ENCODE data around the gene ALDH6A1.
"Not testable (repeated sequence)": the region's sequence is repeated elsewhere in the genome, so short reads cannot be mapped to it uniquely, and the experiment has no call there.

The ALDH6A1 gene

DNA sequence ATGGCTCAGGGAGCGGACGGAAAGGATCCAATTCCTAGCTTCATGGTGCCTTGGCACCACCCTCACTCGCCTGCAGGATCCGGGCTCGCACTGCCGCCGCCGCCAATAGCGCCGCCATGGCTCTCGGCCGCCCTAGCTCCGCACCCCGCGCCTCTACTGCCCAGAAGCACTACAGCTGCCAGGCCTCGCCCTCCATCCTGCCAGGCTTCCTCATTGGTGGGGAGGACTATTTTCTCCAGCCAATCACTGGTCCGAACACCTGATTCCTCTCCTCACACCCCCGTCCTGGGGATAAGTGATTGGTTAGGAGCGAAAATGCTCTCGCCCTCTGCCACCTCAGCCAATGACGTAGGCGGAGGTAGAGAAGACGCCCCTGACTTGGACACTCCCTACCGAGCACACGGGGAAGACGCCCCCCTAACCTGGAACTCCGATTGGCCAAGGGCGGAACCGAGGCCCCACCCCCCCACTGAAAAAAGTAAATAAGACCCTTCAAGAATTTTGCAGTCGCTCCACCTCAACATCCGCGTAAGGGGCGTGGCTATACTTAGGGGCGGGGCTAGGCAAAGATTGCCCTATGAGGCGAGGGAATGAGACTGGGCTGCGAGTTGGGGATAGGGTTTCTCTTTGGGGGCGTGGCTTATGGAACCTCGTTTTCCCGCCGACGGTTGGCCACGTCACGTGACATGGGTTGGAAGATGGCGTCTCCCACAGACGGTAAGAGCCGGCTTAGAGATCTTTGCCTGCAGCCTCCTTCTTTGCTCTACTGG, at the start of gene ALDH6A1, which contains the start of gene LIN52:
Gene ALDH6A1, minus strand, starts transcription at position 177 of the 770 bp plus-strand sequence. Its CDS starts 59 bp downstream, at position 118.
Gene LIN52, plus strand, starts transcription at position 680 of the 770 bp plus-strand sequence. Its CDS starts 19 bp downstream, at position 699.
- DNase-seq (ENCODE audit: low spot score), result peak; percentile 100

DNA sequence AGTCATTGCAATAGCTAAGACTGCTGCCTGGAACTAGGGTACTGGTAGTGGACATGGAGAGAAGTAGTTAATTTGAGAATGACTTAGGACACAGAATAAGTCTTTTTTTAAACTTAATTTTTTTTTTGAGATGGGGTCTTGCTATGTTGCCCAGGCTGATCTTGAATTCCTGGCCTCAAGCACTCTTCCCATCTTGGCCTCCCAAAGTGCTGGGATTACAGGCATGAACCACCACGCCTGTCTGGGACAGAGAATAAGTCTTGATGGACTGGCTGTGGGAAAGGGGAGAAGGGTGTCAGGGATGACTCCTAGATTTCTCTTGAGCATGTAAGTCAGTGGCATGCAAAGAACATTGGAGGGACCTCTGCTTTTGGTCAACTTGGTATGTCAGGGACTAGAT, 43.4 kb upstream of the ALDH6A1 start:
- no peak for DNase-seq (ENCODE audit: low spot score)

DNA sequence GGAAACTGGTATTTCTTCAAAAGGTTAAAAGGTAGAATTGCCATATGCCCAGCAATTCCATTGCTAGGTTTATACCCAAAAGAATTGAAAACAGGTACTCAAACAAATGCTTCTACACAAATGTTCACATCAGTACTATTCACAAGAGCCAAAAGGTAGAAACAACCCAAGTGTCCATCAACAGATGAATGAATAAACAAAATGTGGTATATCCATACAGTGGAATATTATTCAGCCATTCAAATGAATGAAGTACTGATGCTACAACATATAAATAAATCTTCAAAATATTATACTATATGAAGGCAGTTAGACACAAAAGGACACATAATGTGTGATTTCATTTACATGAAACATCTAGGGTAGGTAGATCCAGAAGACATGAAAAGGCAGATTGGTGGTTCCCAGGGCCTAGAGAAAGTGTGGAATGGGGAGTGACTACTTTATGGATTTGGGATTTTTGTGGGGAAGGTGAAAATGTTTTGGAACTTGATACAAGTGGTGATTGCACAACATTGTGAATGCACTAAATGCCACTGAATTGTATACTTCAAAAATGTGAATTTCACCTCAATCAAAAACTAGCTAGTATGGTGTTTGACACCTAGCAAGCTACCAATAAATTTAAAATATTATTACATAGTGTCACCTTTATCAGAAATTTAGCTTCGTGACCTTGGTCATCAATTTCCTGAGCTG, 42.2 kb upstream of the ALDH6A1 start:
- DNase-seq (ENCODE audit: low spot score), result no peak

- DNase-seq (ENCODE audit: low spot score), result not testable (repeated sequence)
Measured at GRCh38 chr14:74125487-74125886, 41.2 kb upstream of the ALDH6A1 start.

- peak; percentile 47 for DNase-seq (ENCODE audit: low spot score)
Measured at GRCh38 chr14:74111395-74112216, 27.4 kb upstream of the ALDH6A1 start.

- DNase-seq (ENCODE audit: low spot score), result no peak
Measured at GRCh38 chr14:74109369-74109768, 25.1 kb upstream of the ALDH6A1 start.

- DNase-seq (ENCODE audit: low spot score), result no peak
Measured at GRCh38 chr14:74105381-74105780, 21.1 kb upstream of the ALDH6A1 start.

DNA sequence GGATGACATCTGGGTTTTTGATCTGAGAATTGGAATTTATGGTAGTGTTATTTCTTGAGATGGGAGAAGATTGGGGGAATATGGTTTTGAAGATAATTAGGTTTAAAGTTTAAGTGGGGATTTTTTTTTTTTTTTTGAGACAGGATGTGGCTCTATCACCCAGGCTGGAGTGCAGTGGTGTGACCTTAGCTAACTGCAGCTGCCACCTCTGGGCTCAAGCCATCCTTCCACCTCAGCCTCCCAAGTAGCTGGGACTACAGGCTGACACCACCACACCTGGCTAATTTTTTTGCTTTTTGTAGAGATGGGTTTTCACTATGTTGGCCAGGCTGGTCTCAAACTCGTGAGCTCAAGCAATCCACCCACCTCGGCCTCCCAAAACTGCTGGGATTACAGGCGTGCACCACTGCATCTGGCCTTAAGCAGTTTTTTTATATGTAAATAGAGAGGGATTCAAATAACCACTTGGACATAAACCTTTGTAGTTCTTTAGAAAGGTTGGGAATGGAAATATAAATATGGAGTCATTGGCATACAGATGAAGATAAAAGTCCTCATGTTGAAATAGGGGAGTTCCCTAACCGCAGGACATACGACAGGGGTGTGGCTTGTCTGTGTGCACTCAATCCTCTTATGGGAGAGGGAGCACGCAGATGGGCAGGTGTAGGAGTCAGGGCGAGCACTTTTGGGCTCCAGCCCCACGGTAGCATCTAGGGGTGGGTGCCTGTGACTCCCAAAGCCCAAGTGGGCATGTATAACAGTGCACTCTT, 5.2 kb upstream of the ALDH6A1 start:
- DNase-seq (ENCODE audit: low spot score), result no peak

- DNase-seq (ENCODE audit: low spot score), result no peak
Measured at GRCh38 chr14:74085828-74086227, 1.6 kb upstream of the ALDH6A1 start.

- DNase-seq (ENCODE audit: low spot score), result no peak
Measured at GRCh38 chr14:74085047-74085637, 889 bp upstream of the ALDH6A1 start.

GRCh38 chr14:74083784-74084276, 423 bp downstream of the ALDH6A1 start:
- DNase-seq (ENCODE audit: low spot score), result no peak

- DNase-seq (ENCODE audit: low spot score), result no peak
Measured at GRCh38 chr14:74083161-74083560, 1.1 kb downstream of the ALDH6A1 start.

- no peak for DNase-seq (ENCODE audit: low spot score)
Measured at GRCh38 chr14:74081491-74081890, 2.8 kb downstream of the ALDH6A1 start.

DNA sequence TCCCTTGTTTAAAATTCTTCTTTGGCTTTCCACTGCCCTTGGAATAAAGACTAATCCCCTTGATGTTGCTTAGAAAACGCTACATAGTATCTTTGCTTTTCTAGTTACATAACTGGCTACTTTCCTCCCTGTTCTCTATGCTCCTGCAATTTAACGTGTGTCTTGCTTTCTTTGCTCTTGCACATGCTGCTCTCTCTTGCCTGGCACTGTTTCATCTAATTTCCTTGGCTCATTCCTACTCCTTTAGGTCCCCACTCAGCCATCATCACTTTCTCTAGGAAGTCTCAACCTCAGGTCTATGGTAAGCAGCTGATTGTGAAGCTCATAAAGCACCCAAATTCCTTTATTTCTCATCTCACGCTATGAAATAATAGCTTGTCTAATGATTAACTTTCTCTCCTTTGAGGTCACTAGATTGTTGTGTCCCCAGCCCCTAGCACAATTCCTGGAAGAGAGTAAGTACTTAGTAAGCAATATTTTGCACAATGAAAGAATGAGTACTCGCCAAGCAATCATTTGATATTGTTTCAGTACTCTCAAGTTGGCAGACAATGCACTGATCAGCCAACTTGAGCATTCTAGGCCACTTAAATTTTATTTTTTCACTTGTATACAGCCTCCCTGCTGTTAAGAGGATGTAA, 3.3 kb downstream of the ALDH6A1 start:
- DNase-seq (ENCODE audit: low spot score), result no peak

- DNase-seq (ENCODE audit: low spot score), result no peak
Measured at GRCh38 chr14:74077401-74077800, 6.9 kb downstream of the ALDH6A1 start.

GRCh38 chr14:74065746-74066575, 18.3 kb downstream of the ALDH6A1 start:
- no peak for DNase-seq (ENCODE audit: low spot score)

- DNase-seq (ENCODE audit: low spot score), result no peak
Measured at GRCh38 chr14:74064883-74065282, 19.4 kb downstream of the ALDH6A1 start.

GRCh38 chr14:74064426-74064825, 19.8 kb downstream of the ALDH6A1 start:
- DNase-seq (ENCODE audit: low spot score), result no peak

DNA sequence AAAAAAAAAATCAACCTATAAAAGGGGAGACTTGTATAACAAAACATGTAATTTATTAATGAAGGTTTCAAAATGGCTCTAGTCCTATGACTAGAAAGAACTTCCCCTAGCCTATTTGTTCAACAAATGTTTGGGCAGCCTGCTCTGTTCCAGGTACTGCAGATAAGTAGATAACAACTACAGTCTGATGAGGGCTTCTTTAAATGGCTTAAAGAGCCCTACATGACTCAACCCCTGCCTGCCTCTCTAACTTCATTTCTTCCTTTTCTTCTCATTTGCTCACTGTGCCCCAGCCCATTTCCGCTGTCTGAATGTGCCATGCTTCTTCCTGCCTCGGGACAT, 21.5 kb downstream of the ALDH6A1 start:
- no peak for DNase-seq (ENCODE audit: low spot score)

Data from CD4-positive, alpha-beta T cell treated with Interleukin-2 at 100 ng/mL for 4 hours (primary cell).